Measurements from ENCODE around the gene RAP1GAP2. TPM values are rescaled to one million over a fixed set of nuclear protein-coding genes. Genes with fewer than 3 reads are reported as not detected.

The RAP1GAP2 gene
- total and polyA plus RNA-seq, 9 donors = 1.2 to 3.5 (median 2.0) TPM

- peaks cover 55% of the 10 kb centered on the region for H3K27me3 ChIP-seq (ENCODE audit: control insufficient read depth, insufficient read depth, low read length)
- no peak overlapping the region for H3K27ac ChIP-seq (ENCODE audit: low read length)
- WGBS (ENCODE audit: insufficient coverage) = no CpG with 5 or more reads among the region's 4 CpGs
- H3K4me1 ChIP-seq (ENCODE audit: control insufficient read depth, insufficient read depth, low read length) = peaks cover 19% of the 10 kb centered on the region
- H3K4me3 ChIP-seq (ENCODE audit: low read length) = no peak overlapping the region
- no peaks in the 10 kb centered on the region for H3K9me3 ChIP-seq (replicated peaks; ENCODE audit: control insufficient read depth, low read depth, low read length)
- H3K36me3 ChIP-seq (ENCODE audit: control insufficient read depth, insufficient read depth, low read length) = no peaks in the 10 kb centered on the region
- DNase-seq = no peak
Observed at GRCh38 chr17:2851615-2852014, 55.4 kb downstream of the RAP1GAP2 start.

- Histone ChIP-seq H3K27ac (ENCODE audit: low read length) (no peak overlapping the region), H3K9me3 (replicated peaks; ENCODE audit: control insufficient read depth, low read depth, low read length) (no peaks in the 10 kb centered on the region), H3K36me3 (ENCODE audit: control insufficient read depth, insufficient read depth, low read length) (no peaks in the 10 kb centered on the region), H3K27me3 (ENCODE audit: control insufficient read depth, insufficient read depth, low read length) (peaks cover 61% of the 10 kb centered on the region), H3K4me1 (ENCODE audit: control insufficient read depth, insufficient read depth, low read length) (peaks cover 19% of the 10 kb centered on the region), H3K4me3 (ENCODE audit: low read length) (no peak overlapping the region)
- 18% methylated on average over 2 of the region's 6 CpGs for WGBS (ENCODE audit: insufficient coverage)
- DNase-seq = no peak
Observed at GRCh38 chr17:2852221-2852620, 56.0 kb downstream of the RAP1GAP2 start.

- H3K27ac ChIP-seq (ENCODE audit: low read length) = no peak overlapping the region
- no peaks in the 10 kb centered on the region for H3K36me3 ChIP-seq (ENCODE audit: control insufficient read depth, insufficient read depth, low read length)
- peak overlapping the region; percentile 14 for H3K4me3 ChIP-seq (ENCODE audit: low read length)
- H3K9me3 ChIP-seq (replicated peaks; ENCODE audit: control insufficient read depth, low read depth, low read length) = no peaks in the 10 kb centered on the region
- DNase-seq = peak; percentile 7
- H3K27me3 ChIP-seq (ENCODE audit: control insufficient read depth, insufficient read depth, low read length) = peaks cover 65% of the 10 kb centered on the region
- peaks cover 19% of the 10 kb centered on the region for H3K4me1 ChIP-seq (ENCODE audit: control insufficient read depth, insufficient read depth, low read length)
- 3% methylated on average over 44 of the region's 55 CpGs for WGBS (ENCODE audit: insufficient coverage)
Observed at GRCh38 chr17:2852729-2853282, 56.6 kb downstream of the RAP1GAP2 start.

- no peaks in the 10 kb centered on the region for H3K36me3 ChIP-seq (ENCODE audit: control insufficient read depth, insufficient read depth, low read length)
- H3K9me3 ChIP-seq (replicated peaks; ENCODE audit: control insufficient read depth, low read depth, low read length) = no peaks in the 10 kb centered on the region
- H3K4me3 ChIP-seq (ENCODE audit: low read length) = peak overlapping the region; percentile 34
- peaks cover 19% of the 10 kb centered on the region for H3K4me1 ChIP-seq (ENCODE audit: control insufficient read depth, insufficient read depth, low read length)
- H3K27ac ChIP-seq (ENCODE audit: low read length) = no peak overlapping the region
- peak; percentile 49 for DNase-seq
- WGBS (ENCODE audit: insufficient coverage) = under 1% methylated on average over 111 of the region's 119 CpGs
- peaks cover 65% of the 10 kb centered on the region for H3K27me3 ChIP-seq (ENCODE audit: control insufficient read depth, insufficient read depth, low read length)
Observed at GRCh38 chr17:2853283-2854142, 57.3 kb downstream of the RAP1GAP2 start.

DNA sequence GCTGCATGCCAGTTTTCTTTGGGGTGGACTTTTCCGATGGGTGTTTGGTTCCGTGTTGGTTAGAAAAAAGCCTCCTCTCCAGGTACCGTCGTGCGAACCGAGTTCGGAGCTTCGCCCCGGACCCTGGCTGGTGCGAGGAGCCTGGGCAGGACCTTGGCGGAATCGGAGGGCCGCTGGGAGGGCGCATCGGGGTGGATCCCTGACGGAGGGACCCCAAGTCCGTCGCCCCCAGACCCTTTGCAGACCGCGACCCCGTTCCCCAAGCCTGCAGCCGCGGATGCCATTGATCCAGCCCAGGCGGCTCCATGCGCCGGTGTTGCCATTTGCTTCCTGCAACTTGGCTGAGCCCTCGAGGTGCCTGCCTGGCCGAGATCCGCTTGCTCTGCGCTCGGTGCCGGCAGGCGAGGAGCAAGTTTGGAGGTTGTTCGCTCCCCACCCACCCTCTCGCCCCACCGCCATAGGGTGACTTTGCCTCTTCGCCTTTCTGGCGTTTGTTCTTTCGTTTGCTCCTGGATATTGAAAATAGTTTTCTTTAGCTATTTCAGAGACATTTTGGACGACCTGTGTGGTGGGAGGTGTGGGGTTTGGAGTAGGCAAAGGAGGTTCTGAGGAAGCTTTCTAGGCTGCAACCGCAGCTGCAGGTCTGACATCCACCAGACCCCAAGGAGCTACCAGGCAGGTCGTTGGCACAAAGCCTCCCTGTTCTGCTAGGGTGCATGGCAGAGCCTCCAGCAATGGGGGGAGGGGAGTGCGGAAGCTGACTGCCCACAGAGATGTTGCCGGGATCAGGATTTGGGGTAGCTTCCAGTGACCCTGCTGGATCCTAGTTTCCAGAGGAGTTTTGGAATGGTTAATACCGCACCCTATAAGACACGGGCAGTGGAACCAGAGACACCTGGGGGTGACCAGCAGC lies 58.2 kb downstream of the RAP1GAP2 start:
- peak; percentile 9 for DNase-seq
- WGBS (ENCODE audit: insufficient coverage) = under 1% methylated on average over 38 of the region's 46 CpGs
- Histone ChIP-seq H3K4me1 (ENCODE audit: control insufficient read depth, insufficient read depth, low read length) (peaks cover 13% of the 10 kb centered on the region), H3K9me3 (replicated peaks; ENCODE audit: control insufficient read depth, low read depth, low read length) (no peaks in the 10 kb centered on the region), H3K27ac (ENCODE audit: low read length) (no peak overlapping the region), H3K4me3 (ENCODE audit: low read length) (peak overlapping the region; percentile 34), H3K36me3 (ENCODE audit: control insufficient read depth, insufficient read depth, low read length) (no peaks in the 10 kb centered on the region), H3K27me3 (ENCODE audit: control insufficient read depth, insufficient read depth, low read length) (peaks cover 61% of the 10 kb centered on the region)

- H3K27me3 ChIP-seq (ENCODE audit: control insufficient read depth, insufficient read depth, low read length) = peaks cover 61% of the 10 kb centered on the region
- H3K27ac ChIP-seq (ENCODE audit: low read length) = no peak overlapping the region
- no peaks in the 10 kb centered on the region for H3K9me3 ChIP-seq (replicated peaks; ENCODE audit: control insufficient read depth, low read depth, low read length)
- no CpG with 5 or more reads among the region's 8 CpGs for WGBS (ENCODE audit: insufficient coverage)
- H3K36me3 ChIP-seq (ENCODE audit: control insufficient read depth, insufficient read depth, low read length) = no peaks in the 10 kb centered on the region
- DNase-seq = no peak
- H3K4me1 ChIP-seq (ENCODE audit: control insufficient read depth, insufficient read depth, low read length) = peaks cover 13% of the 10 kb centered on the region
- H3K4me3 ChIP-seq (ENCODE audit: low read length) = no peak overlapping the region
Observed at GRCh38 chr17:2855063-2855600, 58.9 kb downstream of the RAP1GAP2 start.

DNA sequence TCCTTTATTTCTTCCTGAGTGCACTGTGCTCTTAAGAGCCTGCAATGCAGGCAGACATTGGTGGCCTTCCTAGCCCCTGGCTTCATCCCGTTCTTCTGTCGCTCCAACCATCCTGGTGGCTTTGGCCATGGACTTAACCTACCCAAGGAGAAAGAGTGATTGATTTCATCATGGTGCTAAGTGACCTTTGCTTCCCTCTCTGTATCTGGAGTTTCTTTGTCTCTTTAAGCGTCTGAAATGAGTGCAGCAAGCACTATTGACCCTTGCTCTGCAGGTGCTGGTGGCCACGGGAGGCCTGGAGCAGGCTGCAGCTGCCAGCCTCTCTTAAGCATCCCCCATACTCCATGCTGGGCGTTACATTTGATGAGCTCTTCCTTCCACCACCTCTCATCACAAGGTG lies 60.5 kb downstream of the RAP1GAP2 start:
- H3K27me3 ChIP-seq (ENCODE audit: control insufficient read depth, insufficient read depth, low read length) = peaks cover 53% of the 10 kb centered on the region
- H3K4me3 ChIP-seq (ENCODE audit: low read length) = no peak overlapping the region
- H3K9me3 ChIP-seq (replicated peaks; ENCODE audit: control insufficient read depth, low read depth, low read length) = no peaks in the 10 kb centered on the region
- H3K4me1 ChIP-seq (ENCODE audit: control insufficient read depth, insufficient read depth, low read length) = peaks cover 13% of the 10 kb centered on the region
- DNase-seq = no peak
- H3K27ac ChIP-seq (ENCODE audit: low read length) = no peak overlapping the region
- WGBS (ENCODE audit: insufficient coverage) = 66% methylated on average over 4 of the region's 5 CpGs
- H3K36me3 ChIP-seq (ENCODE audit: control insufficient read depth, insufficient read depth, low read length) = no peaks in the 10 kb centered on the region

GRCh38 chr17:2860045-2860444 lies 63.8 kb downstream of the RAP1GAP2 start:
- no peaks in the 10 kb centered on the region for H3K36me3 ChIP-seq (ENCODE audit: control insufficient read depth, insufficient read depth, low read length)
- 40% methylated on average over 1 of the region's 4 CpGs for WGBS (ENCODE audit: insufficient coverage)

GRCh38 chr17:2860883-2861282 lies 64.6 kb downstream of the RAP1GAP2 start:
- Histone ChIP-seq H3K9me3 (replicated peaks; ENCODE audit: control insufficient read depth, low read depth, low read length) (no peaks in the 10 kb centered on the region), H3K4me3 (ENCODE audit: low read length) (no peak overlapping the region), H3K27me3 (ENCODE audit: control insufficient read depth, insufficient read depth, low read length) (peaks cover 23% of the 10 kb centered on the region), H3K27ac (ENCODE audit: low read length) (no peak overlapping the region), H3K4me1 (ENCODE audit: control insufficient read depth, insufficient read depth, low read length) (no peaks in the 10 kb centered on the region), H3K36me3 (ENCODE audit: control insufficient read depth, insufficient read depth, low read length) (no peaks in the 10 kb centered on the region)
- no peak for DNase-seq
- whole genome bisulfite sequencing (ENCODE audit: insufficient coverage) = 96% methylated on average over 8 of the region's 11 CpGs

More at GRCh38 chr17:2860045-2860444, 63.8 kb downstream of the RAP1GAP2 start:
- Histone ChIP-seq H3K9me3 (replicated peaks; ENCODE audit: control insufficient read depth, low read depth, low read length) (no peaks in the 10 kb centered on the region), H3K27me3 (ENCODE audit: control insufficient read depth, insufficient read depth, low read length) (peaks cover 31% of the 10 kb centered on the region), H3K4me3 (ENCODE audit: low read length) (no peak overlapping the region), H3K27ac (ENCODE audit: low read length) (no peak overlapping the region), H3K4me1 (ENCODE audit: control insufficient read depth, insufficient read depth, low read length) (no peaks in the 10 kb centered on the region)
- DNase-seq = no peak

Data from muscle of leg (tissue), 11 donors.